ENCODE measurements around the gene IRX6. TPM values are rescaled to one million over a fixed set of nuclear protein-coding genes. Genes with fewer than 3 reads are reported as not detected.

IRX6 gene
- total and polyA plus RNA-seq, 8 donors, result 0.02 to 0.08 (median 0.04) TPM; not detected in 5

Other genes with a start within 250 kb of the IRX6 start
- gene MMP2, start 155.0 kb downstream of the IRX6 start, total RNA-seq, result 100 to 1,000 TPM in 1 of 6 donors, 10 to 100 TPM in 4, 1 to 10 TPM in 1; 8.3 to 108 (median 28.0) TPM
- 1 to 10 TPM; 6.5 to 8.4 TPM for gene MMP2, start 155.0 kb downstream of the IRX6 start, polyA plus RNA-seq
- gene LPCAT2, start 184.9 kb downstream of the IRX6 start, total RNA-seq, result 10 to 100 TPM in 1 of 6 donors, 1 to 10 TPM in 5; 3.3 to 12.8 (median 5.3) TPM
- gene LPCAT2, start 184.9 kb downstream of the IRX6 start, polyA plus RNA-seq, result 1 to 10 TPM; 1.7 to 4.4 TPM
- gene CAPNS2, start 242.5 kb downstream of the IRX6 start, total RNA-seq, result under 1 TPM in 2 of 6 donors, not detected in 4; 0.19 to 0.32 TPM
- not detected for gene CAPNS2, start 242.5 kb downstream of the IRX6 start, polyA plus RNA-seq

Measured in pancreas (tissue), 8 donors.